Vein endothelial cell (primary cell): Measurements from ENCODE around the gene SCMH1. TPM values are rescaled to one million over a fixed set of nuclear protein-coding genes. Genes with fewer than 3 reads are reported as not detected.

Experiments used
- total RNA-seq: library from RNA; depleted of rRNA; stranded (reverse); fragments of >200 nt; gene quantifications from 2 replicates; pipeline ENCODE4 v1.2.3, GENCODE V29; 2012

Gene SCMH1
- total RNA-seq, result 23.7 and 26.5 TPM in 2 replicates

GRCh38 chr1:41241749-41242341 lies at the start of gene SCMH1:
Gene SCMH1 (minus strand): TSS chr1:41242306. CDS start chr1:41186133, 56,173 bp downstream.

GRCh38 chr1:41021526-41022308 lies 220.4 kb downstream of the SCMH1 start, which contains the start of gene SLFNL1:
Gene SLFNL1 (minus strand): TSS chr1:41021725. CDS start chr1:41020660, 1,065 bp downstream.

DNA sequence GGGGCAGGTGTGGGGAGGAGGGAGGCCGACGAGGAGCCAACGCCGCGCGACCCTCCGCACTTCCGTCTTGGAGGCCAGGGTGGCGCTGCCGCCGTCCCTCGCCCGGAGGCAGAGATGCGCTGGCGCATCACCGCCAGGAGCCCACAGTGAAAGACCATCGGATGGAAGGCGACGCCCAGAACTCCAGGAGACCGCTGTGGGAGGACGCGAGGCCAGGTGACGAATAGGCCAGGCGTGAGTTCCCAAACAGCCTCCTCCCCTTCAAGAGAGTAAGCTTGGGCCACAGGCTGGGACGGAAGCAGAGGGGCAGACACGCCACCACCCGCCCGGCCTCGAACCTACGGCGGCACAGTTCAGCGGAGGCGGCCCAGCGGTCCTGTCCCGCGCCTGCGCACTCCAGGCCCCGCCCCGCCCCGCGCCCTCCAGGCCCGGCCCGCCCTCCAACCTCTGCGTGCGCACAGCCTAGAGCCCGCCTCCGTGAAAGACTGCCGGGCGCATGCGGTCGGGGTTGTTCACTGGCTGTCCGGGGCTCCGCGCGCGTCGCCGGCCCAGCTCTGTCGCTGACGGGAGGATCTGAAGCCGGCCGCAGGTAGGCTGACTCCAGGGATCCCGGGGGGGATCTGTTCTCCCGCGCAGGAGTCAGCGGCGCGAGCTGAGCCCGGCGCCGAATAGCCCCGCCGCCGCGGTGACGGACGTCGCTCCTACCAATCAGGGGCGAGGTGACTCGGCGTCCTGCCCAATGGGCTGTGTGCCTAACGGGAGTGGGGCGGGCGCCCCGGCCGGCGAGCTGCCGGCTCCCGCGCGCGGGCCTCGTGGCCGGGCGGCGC lies 262.7 kb downstream of the SCMH1 start, which contains the start of gene CTPS1:
CTPS1 (plus strand) TSS at position 456 of the 827 bp plus-strand sequence. CDS start 3,595 bp downstream, outside the sequence.

Other genes with a start within 250 kb of the SCMH1 start
- gene SLFNL1, start 220.6 kb downstream of the SCMH1 start, total RNA-seq, result 0.33 and 0.57 TPM in 2 replicates
- 0.33 and 0.57 TPM in 2 replicates for gene FOXO6, start 119.1 kb upstream of the SCMH1 start, total RNA-seq
- gene EDN2, start 242.4 kb upstream of the SCMH1 start, total RNA-seq, result not detected in 2 replicates